Measurements from ENCODE around the gene ZNF667.
A peak's percentile ranks its signal among the peaks of the same experiment; 100 is the strongest.

The ZNF667 gene

DNA sequence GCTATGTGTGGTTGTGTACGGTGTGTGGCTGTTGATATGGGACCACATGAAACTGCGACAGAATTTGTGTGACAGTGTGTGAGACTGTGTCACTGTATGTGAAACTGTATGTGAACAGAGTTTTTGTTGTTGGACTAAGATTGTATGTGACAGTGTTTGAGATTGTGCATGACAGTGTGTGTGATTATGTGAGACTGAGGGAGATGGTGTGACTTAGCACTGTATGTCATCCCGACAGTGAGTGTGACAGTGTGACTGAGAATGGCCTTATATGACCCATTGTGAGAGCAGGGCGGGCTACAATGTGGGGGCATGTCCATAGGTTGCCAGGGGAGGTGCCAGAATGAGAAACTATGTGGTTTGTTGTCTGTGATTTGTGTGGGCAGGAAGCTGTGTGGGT is 72.1 kb downstream of the ZNF667 start:
- TF ChIP-seq CTCF (IDR thresholded peaks at IDR 0.05; ENCODE audit: extremely low read depth, insufficient read depth, missing control alignments) = no peak
- in situ Hi-C loops (cut with MboI; ENCODE audit: low pct_unique_long_range_greater_than_20kb, low sequenced_read_pairs, unreplicated experiment) = no loop called here
- no peak for DNase-seq (ENCODE audit: low spot score)

GRCh38 chr19:56404705-56405056 is 72.5 kb downstream of the ZNF667 start:
- in situ Hi-C loops (cut with MboI; ENCODE audit: low pct_unique_long_range_greater_than_20kb, low sequenced_read_pairs, unreplicated experiment) = no loop called here
- DNase-seq (ENCODE audit: low spot score) = no peak
- no peak for TF ChIP-seq CTCF (IDR thresholded peaks at IDR 0.05; ENCODE audit: extremely low read depth, insufficient read depth, missing control alignments)

GRCh38 chr19:56403764-56404704 is 73.1 kb downstream of the ZNF667 start, which contains the start of gene ZNF583:
Gene ZNF583, plus strand, starts transcription at chr19:56404332. Its CDS starts 2,783 bp downstream, at chr19:56407115.
- peak; percentile 93 for DNase-seq (ENCODE audit: low spot score)
- in situ Hi-C loops (cut with MboI; ENCODE audit: low pct_unique_long_range_greater_than_20kb, low sequenced_read_pairs, unreplicated experiment) = no loop called here
- TF ChIP-seq CTCF (IDR thresholded peaks at IDR 0.05; ENCODE audit: extremely low read depth, insufficient read depth, missing control alignments) = no peak

GRCh38 chr19:56403261-56403660 is 73.9 kb downstream of the ZNF667 start:
- DNase-seq (ENCODE audit: low spot score) = no peak
- TF ChIP-seq CTCF (IDR thresholded peaks at IDR 0.05; ENCODE audit: extremely low read depth, insufficient read depth, missing control alignments) = no peak
- in situ Hi-C loops (cut with MboI; ENCODE audit: low pct_unique_long_range_greater_than_20kb, low sequenced_read_pairs, unreplicated experiment) = no loop called here

- DNase-seq (ENCODE audit: low spot score) = no peak
- TF ChIP-seq CTCF (IDR thresholded peaks at IDR 0.05; ENCODE audit: extremely low read depth, insufficient read depth, missing control alignments) = no peak
- in situ Hi-C loops (cut with MboI; ENCODE audit: low pct_unique_long_range_greater_than_20kb, low sequenced_read_pairs, unreplicated experiment) = no loop called here
Measured at GRCh38 chr19:56400485-56400884, 76.7 kb downstream of the ZNF667 start.

DNA sequence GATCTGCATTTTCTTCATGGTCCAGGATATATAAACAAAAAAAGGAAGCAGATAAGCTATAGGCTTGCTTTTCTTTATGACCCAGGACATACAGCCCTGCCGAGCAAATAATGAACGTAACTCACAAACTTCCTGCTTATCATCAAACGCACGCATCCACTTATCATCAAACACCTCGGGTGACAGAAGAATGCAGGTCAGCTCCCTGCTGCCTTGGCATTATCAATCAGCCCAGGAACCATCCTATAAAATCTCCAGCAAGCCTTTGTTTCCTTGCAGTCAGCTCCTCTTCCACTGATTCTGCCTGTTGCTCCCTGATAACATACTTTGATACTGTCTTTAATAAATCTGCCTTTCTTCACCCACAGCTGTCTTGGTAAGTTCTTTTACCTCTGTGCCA is 78.3 kb downstream of the ZNF667 start:
- no peak for TF ChIP-seq CTCF (IDR thresholded peaks at IDR 0.05; ENCODE audit: extremely low read depth, insufficient read depth, missing control alignments)
- DNase-seq (ENCODE audit: low spot score) = no peak
- in situ Hi-C loops (cut with MboI; ENCODE audit: low pct_unique_long_range_greater_than_20kb, low sequenced_read_pairs, unreplicated experiment) = no loop called here

Measured in GM13977 (cell line).